ENCODE data around the gene FBXO40.

GRCh38 chr3:121659586-121659985 lies 66.4 kb downstream of the FBXO40 start:
- TF ChIP-seq CTCF (conservative IDR thresholded peaks at IDR 0.05; ENCODE audit: low read length) (no peak), EZH2phosphoT487 (IDR thresholded peaks at IDR 0.05; ENCODE audit: borderline replicate concordance) (no peak)
